Measurements from ENCODE around the gene USP6NL. TPM values are rescaled to one million over a fixed set of nuclear protein-coding genes. Genes with fewer than 3 reads are reported as not detected.

USP6NL gene
- total RNA-seq, 1 experiment from 2014 or later = 24.6 TPM

- H4K20me1 ChIP-seq (ENCODE audit: insufficient read depth) = no peaks in the 10 kb centered on the region
- DNase-seq (ENCODE audit: low read depth, low spot score) = no peak
- no peaks in the 10 kb centered on the region for H3K36me3 ChIP-seq (ENCODE audit: control insufficient read depth in 1 of 2, insufficient read depth in 2 of 2, low read length in 2 of 2)
- no peaks in the 10 kb centered on the region for H3K27me3 ChIP-seq (ENCODE audit: insufficient read depth, low read length)
- no peak overlapping the region for H3K4me3 ChIP-seq (replicated peaks in 1 of 2; ENCODE audit: low read depth in 1 of 2, low read length in 2 of 2)
- H3K9me3 ChIP-seq (ENCODE audit: control insufficient read depth in 1 of 2, insufficient read depth in 1 of 2, low read depth in 1 of 2, low read length in 2 of 2) = no peaks in the 10 kb centered on the region
- no peak overlapping the region for H2AFZ ChIP-seq (ENCODE audit: low read depth, low read length, poor library complexity, severe bottlenecking)
- CTCF ChIA-PET = no interaction called here
- ATAC-seq = no peak
- H3K4me2 ChIP-seq (ENCODE audit: low read length) = no peak overlapping the region
- H3K79me2 ChIP-seq (ENCODE audit: insufficient read depth, low read length) = peaks cover 94% of the 10 kb centered on the region
- BruUV-seq (replicated peaks) = no TSS peak
- H3K4me1 ChIP-seq (ENCODE audit: control insufficient read depth in 1 of 2, insufficient read depth in 2 of 2, low read length in 2 of 2) = no peaks in the 10 kb centered on the region
- RAD21 ChIA-PET (ENCODE audit: low non-redundant PET in 1 of 2, low total read pairs in 2 of 2, uncharacterized antibody in 2 of 2, unreplicated experiment in 2 of 2) = no interaction called here
- TF ChIP-seq EZH2 (IDR thresholded peaks at IDR 0.05) (no peak), REST (IDR thresholded peaks at IDR 0.05; ENCODE audit: low read depth) (no peak), ATF3 (IDR thresholded peaks at IDR 0.05) (no peak), ZBTB33 (IDR thresholded peaks at IDR 0.05; ENCODE audit: extremely low read depth, insufficient replicate concordance, low read length) (no peak), MAX (IDR thresholded peaks at IDR 0.05) (no peak), EGR1 (IDR thresholded peaks at IDR 0.05; ENCODE audit: low read depth) (no peak), POLR2A (IDR thresholded peaks at IDR 0.05; ENCODE audit: borderline replicate concordance, extremely low read depth, insufficient read depth, insufficient read length) (no peak), ZNF274 (IDR thresholded peaks at IDR 0.05; ENCODE audit: low read depth, low read length) (no peak), CBX3 (IDR thresholded peaks at IDR 0.05; ENCODE audit: low read depth) (no peak), SP1 (IDR thresholded peaks at IDR 0.05; ENCODE audit: low read depth) (no peak), SRF (IDR thresholded peaks at IDR 0.05; ENCODE audit: low read depth) (no peak), YY1 (IDR thresholded peaks at IDR 0.05; ENCODE audit: extremely low read depth, insufficient replicate concordance, low read depth, low read length) (no peak), SIN3A (IDR thresholded peaks at IDR 0.05; ENCODE audit: low read depth) (no peak), CEBPB (IDR thresholded peaks at IDR 0.05; ENCODE audit: low read depth) (no peak), ELF1 (IDR thresholded peaks at IDR 0.05; ENCODE audit: borderline replicate concordance, low read depth) (no peak), EZH2phosphoT487 (IDR thresholded peaks at IDR 0.05; ENCODE audit: borderline replicate concordance) (no peak), JUND (IDR thresholded peaks at IDR 0.05) (no peak), FOSL1 (IDR thresholded peaks at IDR 0.05; ENCODE audit: low read depth) (no peak)
- intact Hi-C loops (cut with micrococcal nuclease) = no loop called here
- no peaks in the 10 kb centered on the region for H3K9me2 ChIP-seq (ENCODE audit: insufficient read depth)
- no peak overlapping the region for H3K27ac ChIP-seq (ENCODE audit: low read depth, low read length)
- POLR2A ChIA-PET = no interaction called here
- no peak overlapping the region for H3K9ac ChIP-seq (ENCODE audit: low read length)
These were observed 40.7 kb downstream of the USP6NL start for GRCh38 chr10:11570751-11571150.
